Left renal cortex interstitium (tissue), 4 donors: Measurements from ENCODE around the gene ZBP1. TPM values are rescaled to one million over a fixed set of nuclear protein-coding genes. Genes with fewer than 3 reads are reported as not detected.
"Not testable (repeated sequence)": the region's sequence is repeated elsewhere in the genome, so short reads cannot be mapped to it uniquely, and the experiment has no call there.

Experiments used
- DNase-seq, 4 donors: peaks; one replicate each; pipeline ENCODE4 v3.0.0-alpha.2; 2013; ENCODE audit warnings: low read depth in 4 of 4, low spot score in 2 of 4, missing footprints in 1 of 4
- polyA plus RNA-seq, 4 donors: library from polyadenylated mRNA; unstranded; fragments of 120-200 nt; gene quantifications; one replicate each; pipeline ENCODE4 v1.2.1, GENCODE V29; 2013; ENCODE audit not compliant: insufficient read length in 4 of 4

The ZBP1 gene
- polyA plus RNA-seq, 4 donors, result 0.05 to 0.22 TPM; not detected in 2

- DNase-seq, result no peak
Observed at GRCh38 chr20:57647933-57648785, 27.9 kb upstream of the ZBP1 start.

- no peak for DNase-seq
Observed at GRCh38 chr20:57647006-57647932, 27.0 kb upstream of the ZBP1 start.

- DNase-seq, result no peak
Observed at GRCh38 chr20:57638895-57639236, 18.6 kb upstream of the ZBP1 start.

GRCh38 chr20:57638173-57638894 is 18.1 kb upstream of the ZBP1 start:
- no peak for DNase-seq

- no peak for DNase-seq
Observed at GRCh38 chr20:57633945-57634491, 13.8 kb upstream of the ZBP1 start.

GRCh38 chr20:57632286-57632685 is 12.1 kb upstream of the ZBP1 start:
- no peak for DNase-seq

- no peak for DNase-seq
Observed at GRCh38 chr20:57630061-57630460, 9.8 kb upstream of the ZBP1 start.

- DNase-seq, result not testable (repeated sequence)
Observed at GRCh38 chr20:57629491-57629901, 9.3 kb upstream of the ZBP1 start.

- not testable (repeated sequence) for DNase-seq
Observed at GRCh38 chr20:57628962-57629308, 8.7 kb upstream of the ZBP1 start.

- peak in 3 of 4 donors; percentile 29 to 32 (median 29) for DNase-seq
Observed at GRCh38 chr20:57628047-57628961, 8.1 kb upstream of the ZBP1 start.

- DNase-seq, result no peak
Observed at GRCh38 chr20:57627339-57627738, 7.1 kb upstream of the ZBP1 start.

- DNase-seq, result no peak
Observed at GRCh38 chr20:57625978-57626377, 5.8 kb upstream of the ZBP1 start.

- no peak for DNase-seq
Observed at GRCh38 chr20:57625181-57625958, 5.1 kb upstream of the ZBP1 start.

GRCh38 chr20:57624124-57624523 is 3.9 kb upstream of the ZBP1 start:
- no peak for DNase-seq

- DNase-seq, result no peak
Observed at GRCh38 chr20:57622579-57623381, 2.6 kb upstream of the ZBP1 start.

GRCh38 chr20:57622201-57622570 is 2.0 kb upstream of the ZBP1 start:
- DNase-seq, result no peak

- no peak for DNase-seq
Observed at GRCh38 chr20:57621421-57622200, 1.4 kb upstream of the ZBP1 start.
